ENCODE measurements around the gene UBB.
"Not testable (repeated sequence)": the region's sequence is repeated elsewhere in the genome, so short reads cannot be mapped to it uniquely, and the experiment has no call there.

The UBB gene

DNA sequence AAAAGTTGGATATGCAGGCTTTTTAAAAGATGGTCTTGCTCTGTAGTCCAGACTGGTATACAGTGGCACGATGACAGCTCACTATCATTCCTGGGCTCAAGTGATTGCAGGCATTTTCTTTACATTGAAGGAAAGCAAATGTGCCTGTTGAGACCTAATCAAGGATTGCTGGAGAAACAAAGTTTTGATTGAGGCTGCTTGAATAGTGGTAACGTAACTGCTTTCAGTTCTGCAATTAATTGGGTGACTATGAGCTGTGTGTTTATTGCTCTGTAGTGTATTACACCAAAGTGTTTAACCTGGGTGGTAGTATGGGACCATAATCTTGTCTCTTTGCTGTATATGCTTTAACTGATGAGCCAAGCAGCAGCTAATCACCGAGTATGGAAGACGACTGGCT, 2.3 kb downstream of the UBB start:
- no peak overlapping the region for H3K27ac ChIP-seq (replicated peaks)
- TF ChIP-seq SPI1 (IDR thresholded peaks at IDR 0.05; ENCODE audit: borderline replicate concordance, low read depth) (no peak), POLR2AphosphoS5 (IDR thresholded peaks at IDR 0.05; ENCODE audit: low read depth) (no peak), GABPA (IDR thresholded peaks at IDR 0.05; ENCODE audit: low read depth) (no peak)
- TF ChIP-seq, protein P1, sequence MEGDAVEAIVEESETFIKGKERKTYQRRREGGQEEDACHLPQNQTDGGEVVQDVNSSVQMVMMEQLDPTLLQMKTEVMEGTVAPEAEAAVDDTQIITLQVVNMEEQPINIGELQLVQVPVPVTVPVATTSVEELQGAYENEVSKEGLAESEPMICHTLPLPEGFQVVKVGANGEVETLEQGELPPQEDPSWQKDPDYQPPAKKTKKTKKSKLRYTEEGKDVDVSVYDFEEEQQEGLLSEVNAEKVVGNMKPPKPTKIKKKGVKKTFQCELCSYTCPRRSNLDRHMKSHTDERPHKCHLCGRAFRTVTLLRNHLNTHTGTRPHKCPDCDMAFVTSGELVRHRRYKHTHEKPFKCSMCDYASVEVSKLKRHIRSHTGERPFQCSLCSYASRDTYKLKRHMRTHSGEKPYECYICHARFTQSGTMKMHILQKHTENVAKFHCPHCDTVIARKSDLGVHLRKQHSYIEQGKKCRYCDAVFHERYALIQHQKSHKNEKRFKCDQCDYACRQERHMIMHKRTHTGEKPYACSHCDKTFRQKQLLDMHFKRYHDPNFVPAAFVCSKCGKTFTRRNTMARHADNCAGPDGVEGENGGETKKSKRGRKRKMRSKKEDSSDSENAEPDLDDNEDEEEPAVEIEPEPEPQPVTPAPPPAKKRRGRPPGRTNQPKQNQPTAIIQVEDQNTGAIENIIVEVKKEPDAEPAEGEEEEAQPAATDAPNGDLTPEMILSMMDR (IDR thresholded peaks at IDR 0.05; ENCODE audit: insufficient read depth, low read length), result no peak
- TF ChIP-seq, protein P2, sequence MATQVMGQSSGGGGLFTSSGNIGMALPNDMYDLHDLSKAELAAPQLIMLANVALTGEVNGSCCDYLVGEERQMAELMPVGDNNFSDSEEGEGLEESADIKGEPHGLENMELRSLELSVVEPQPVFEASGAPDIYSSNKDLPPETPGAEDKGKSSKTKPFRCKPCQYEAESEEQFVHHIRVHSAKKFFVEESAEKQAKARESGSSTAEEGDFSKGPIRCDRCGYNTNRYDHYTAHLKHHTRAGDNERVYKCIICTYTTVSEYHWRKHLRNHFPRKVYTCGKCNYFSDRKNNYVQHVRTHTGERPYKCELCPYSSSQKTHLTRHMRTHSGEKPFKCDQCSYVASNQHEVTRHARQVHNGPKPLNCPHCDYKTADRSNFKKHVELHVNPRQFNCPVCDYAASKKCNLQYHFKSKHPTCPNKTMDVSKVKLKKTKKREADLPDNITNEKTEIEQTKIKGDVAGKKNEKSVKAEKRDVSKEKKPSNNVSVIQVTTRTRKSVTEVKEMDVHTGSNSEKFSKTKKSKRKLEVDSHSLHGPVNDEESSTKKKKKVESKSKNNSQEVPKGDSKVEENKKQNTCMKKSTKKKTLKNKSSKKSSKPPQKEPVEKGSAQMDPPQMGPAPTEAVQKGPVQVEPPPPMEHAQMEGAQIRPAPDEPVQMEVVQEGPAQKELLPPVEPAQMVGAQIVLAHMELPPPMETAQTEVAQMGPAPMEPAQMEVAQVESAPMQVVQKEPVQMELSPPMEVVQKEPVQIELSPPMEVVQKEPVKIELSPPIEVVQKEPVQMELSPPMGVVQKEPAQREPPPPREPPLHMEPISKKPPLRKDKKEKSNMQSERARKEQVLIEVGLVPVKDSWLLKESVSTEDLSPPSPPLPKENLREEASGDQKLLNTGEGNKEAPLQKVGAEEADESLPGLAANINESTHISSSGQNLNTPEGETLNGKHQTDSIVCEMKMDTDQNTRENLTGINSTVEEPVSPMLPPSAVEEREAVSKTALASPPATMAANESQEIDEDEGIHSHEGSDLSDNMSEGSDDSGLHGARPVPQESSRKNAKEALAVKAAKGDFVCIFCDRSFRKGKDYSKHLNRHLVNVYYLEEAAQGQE (IDR thresholded peaks at IDR 0.05; ENCODE audit: insufficient replicate concordance, low read depth), result no peak
- H3K4me3 ChIP-seq (replicated peaks; ENCODE audit: insufficient read depth, low read length), result no peak overlapping the region
- no peaks in the 10 kb centered on the region for H3K27me3 ChIP-seq (ENCODE audit: insufficient read depth, poor library complexity, severe bottlenecking)
- DNase-seq (ENCODE audit: low read depth in 1 of 2, low spot score in 1 of 2), result no peak

DNA sequence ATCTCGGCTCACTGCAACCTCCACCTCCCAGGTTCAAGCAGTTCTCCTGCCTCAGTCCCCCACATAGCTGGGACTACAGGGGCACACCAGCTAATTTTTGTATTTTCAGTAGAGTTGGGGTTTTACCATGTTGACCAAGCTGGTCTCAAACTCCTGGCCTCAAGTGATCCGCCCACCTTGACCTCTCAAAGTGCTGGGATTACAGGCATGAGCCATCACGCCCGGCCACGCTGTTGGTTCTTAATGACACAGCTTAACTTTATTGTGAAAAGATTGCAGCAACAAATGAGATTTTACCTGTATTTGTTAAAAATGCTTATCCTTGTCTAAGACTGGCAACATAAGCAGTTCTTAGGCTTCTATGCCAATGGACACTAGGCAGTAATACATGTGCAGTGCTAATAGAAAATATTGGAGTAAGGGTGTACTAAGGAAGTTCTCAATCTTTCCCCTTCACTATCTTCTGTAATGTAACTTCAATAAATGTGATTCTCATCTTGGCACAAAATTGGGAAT, 2.9 kb downstream of the UBB start:
- TF ChIP-seq GABPA (IDR thresholded peaks at IDR 0.05; ENCODE audit: low read depth), result no peak
- no peak for TF ChIP-seq SPI1 (IDR thresholded peaks at IDR 0.05; ENCODE audit: borderline replicate concordance, low read depth)
- no peak for TF ChIP-seq POLR2AphosphoS5 (IDR thresholded peaks at IDR 0.05; ENCODE audit: low read depth)
- TF ChIP-seq, protein P2 (IDR thresholded peaks at IDR 0.05; ENCODE audit: insufficient replicate concordance, low read depth), result no peak
- TF ChIP-seq, protein P1 (IDR thresholded peaks at IDR 0.05; ENCODE audit: insufficient read depth, low read length), result no peak
- H3K27ac ChIP-seq (replicated peaks), result no peak overlapping the region
- H3K27me3 ChIP-seq (ENCODE audit: insufficient read depth, poor library complexity, severe bottlenecking), result no peaks in the 10 kb centered on the region
- H3K4me3 ChIP-seq (replicated peaks; ENCODE audit: insufficient read depth, low read length), result no peak overlapping the region
- no peak for DNase-seq (ENCODE audit: low read depth in 1 of 2, low spot score in 1 of 2)

DNA sequence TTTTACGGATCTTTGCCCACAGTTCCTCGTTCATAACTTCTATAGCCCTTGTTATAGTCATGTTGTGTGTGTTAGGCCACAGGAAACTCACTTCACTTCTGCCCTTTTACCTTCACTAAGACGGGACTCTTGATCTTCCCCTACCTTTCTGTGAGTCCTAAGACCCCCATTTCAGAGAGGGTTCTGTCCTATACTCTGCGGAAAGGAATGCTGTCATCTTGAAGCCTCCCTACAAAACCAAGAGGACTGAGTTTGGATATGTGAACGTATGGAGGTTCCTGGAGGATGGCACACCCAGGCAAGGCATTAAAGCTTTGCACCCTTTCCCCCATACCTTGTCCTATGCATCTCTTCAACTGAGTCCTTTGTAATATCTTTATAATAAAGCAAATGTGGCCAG, 3.7 kb downstream of the UBB start:
- H3K27ac ChIP-seq (replicated peaks), result no peak overlapping the region
- no peaks in the 10 kb centered on the region for H3K27me3 ChIP-seq (ENCODE audit: insufficient read depth, poor library complexity, severe bottlenecking)
- TF ChIP-seq, protein P1 (IDR thresholded peaks at IDR 0.05; ENCODE audit: insufficient read depth, low read length), result no peak
- TF ChIP-seq SPI1 (IDR thresholded peaks at IDR 0.05; ENCODE audit: borderline replicate concordance, low read depth) (no peak), POLR2AphosphoS5 (IDR thresholded peaks at IDR 0.05; ENCODE audit: low read depth) (no peak), GABPA (IDR thresholded peaks at IDR 0.05; ENCODE audit: low read depth) (no peak)
- TF ChIP-seq, protein P2 (IDR thresholded peaks at IDR 0.05; ENCODE audit: insufficient replicate concordance, low read depth), result no peak
- H3K4me3 ChIP-seq (replicated peaks; ENCODE audit: insufficient read depth, low read length), result no peak overlapping the region
- DNase-seq (ENCODE audit: low read depth in 1 of 2, low spot score in 1 of 2), result no peak

DNA sequence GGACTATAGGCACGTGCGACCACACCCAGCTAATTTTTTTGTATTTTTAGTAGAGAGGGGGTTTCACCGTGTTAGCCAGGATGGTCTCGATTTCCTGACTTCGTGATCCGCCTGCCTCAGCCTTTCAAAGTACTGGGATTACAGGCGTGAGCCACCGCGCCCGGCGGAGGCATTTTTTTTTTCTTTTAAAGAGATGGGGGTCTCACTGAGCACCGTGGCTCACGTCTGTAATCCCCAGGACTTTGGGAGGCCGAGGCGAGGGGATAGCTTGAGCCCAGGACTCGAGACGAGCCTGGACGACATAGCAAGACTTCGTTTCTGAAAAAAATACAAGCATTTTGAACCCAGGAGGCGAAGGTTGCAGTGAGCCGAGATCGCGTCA, 5.2 kb downstream of the UBB start:
- H3K27ac ChIP-seq (replicated peaks); H3K27me3 ChIP-seq (ENCODE audit: insufficient read depth, poor library complexity, severe bottlenecking); DNase-seq (ENCODE audit: low read depth in 1 of 2, low spot score in 1 of 2): not testable (repeated sequence)
- peak overlapping the region; percentile 39; the same call in 1 of the 2 replicates for H3K4me3 ChIP-seq (replicated peaks; ENCODE audit: insufficient read depth, low read length)
